HEK293T (cell line): Measurements from ENCODE around the gene ELAC1.

Experiments used
- CTCF ChIA-PET: fragments of 350-600 bp; formaldehyde crosslinking; extraction: SDS; loops from one replicate; lab custom pipeline; 2021; ENCODE audit warnings: antibody characterized with exemption, inconsistent platforms; lab: Yijun Ruan, JAX
- POLR2A ChIA-PET: fragments of 350-600 bp; formaldehyde crosslinking; extraction: SDS; loops from one replicate; lab custom pipeline; 2020; ENCODE audit warnings: antibody characterized with exemption, inconsistent platforms; lab: Yijun Ruan, JAX
- DNase-seq: peaks from one replicate; pipeline ENCODE4 v3.0.0; 2012; ENCODE audit warnings: mixed read lengths; ENCODE audit errors: extremely low spot score
- ARNT ChIP-seq: fragments of 450-650 bp; IDR thresholded peaks from 2 replicates; pipeline ENCODE4 v1.6.1; 2017; ENCODE audit warnings: mild to moderate bottlenecking
- BHLHE40 ChIP-seq: fragments of 450-650 bp; IDR thresholded peaks from 2 replicates; pipeline ENCODE4 v1.6.1; 2016; ENCODE audit warnings: mild to moderate bottlenecking, moderate library complexity, borderline replicate concordance
- CTBP1 ChIP-seq: fragments of 450-650 bp; IDR thresholded peaks from 2 replicates; pipeline ENCODE4 v1.6.1; 2016; ENCODE audit warnings: borderline replicate concordance
- ELF4 ChIP-seq: fragments of 450-650 bp; IDR thresholded peaks from 2 replicates; pipeline ENCODE4 v1.6.1; 2017; ENCODE audit warnings: antibody characterized with exemption
- FOXA1 ChIP-seq: fragments of 450-650 bp; IDR thresholded peaks from 2 replicates; pipeline ENCODE4 v1.6.1; 2016; ENCODE audit warnings: mild to moderate bottlenecking
- FOXK2 ChIP-seq: fragments of 450-650 bp; IDR thresholded peaks from 2 replicates; pipeline ENCODE4 v1.6.1; 2016; ENCODE audit warnings: mild to moderate bottlenecking
- FOXM1 ChIP-seq: fragments of 450-650 bp; IDR thresholded peaks from 2 replicates; pipeline ENCODE4 v1.6.1; 2017; ENCODE audit warnings: mild to moderate bottlenecking, borderline replicate concordance
- HDGF ChIP-seq: fragments of 450-650 bp; IDR thresholded peaks from 2 replicates; pipeline ENCODE4 v1.6.1; 2017; ENCODE audit warnings: antibody characterized with exemption, borderline replicate concordance
- L3MBTL2 ChIP-seq: fragments of 450-650 bp; conservative IDR thresholded peaks from 2 replicates; pipeline ENCODE4 v1.6.1; 2016; ENCODE audit warnings: mild to moderate bottlenecking
- LEF1 ChIP-seq: fragments of 450-650 bp; IDR thresholded peaks from 2 replicates; pipeline ENCODE4 v1.6.1; 2017; ENCODE audit warnings: mild to moderate bottlenecking, borderline replicate concordance
- NFRKB ChIP-seq: fragments of 450-650 bp; IDR thresholded peaks from 2 replicates; pipeline ENCODE4 v1.6.1; 2016; ENCODE audit warnings: mild to moderate bottlenecking, moderate library complexity
- SP1 ChIP-seq: fragments of 450-650 bp; IDR thresholded peaks from 2 replicates; pipeline ENCODE4 v1.6.1; 2017
- SUZ12 ChIP-seq: fragments of 450-650 bp; IDR thresholded peaks from 2 replicates; pipeline ENCODE4 v1.6.1; 2016; ENCODE audit warnings: mild to moderate bottlenecking
- TARDBP ChIP-seq: fragments of 450-650 bp; IDR thresholded peaks from 2 replicates; pipeline ENCODE4 v1.6.1; 2016
- ZNF384 ChIP-seq: fragments of 450-650 bp; IDR thresholded peaks from 2 replicates; pipeline ENCODE4 v1.6.1; 2016
- TF ChIP-seq, protein P1 (sequence below): fragments of 450-650 bp; IDR thresholded peaks from 2 replicates; pipeline ENCODE4 v1.6.1; 2016

ELAC1 gene

DNA sequence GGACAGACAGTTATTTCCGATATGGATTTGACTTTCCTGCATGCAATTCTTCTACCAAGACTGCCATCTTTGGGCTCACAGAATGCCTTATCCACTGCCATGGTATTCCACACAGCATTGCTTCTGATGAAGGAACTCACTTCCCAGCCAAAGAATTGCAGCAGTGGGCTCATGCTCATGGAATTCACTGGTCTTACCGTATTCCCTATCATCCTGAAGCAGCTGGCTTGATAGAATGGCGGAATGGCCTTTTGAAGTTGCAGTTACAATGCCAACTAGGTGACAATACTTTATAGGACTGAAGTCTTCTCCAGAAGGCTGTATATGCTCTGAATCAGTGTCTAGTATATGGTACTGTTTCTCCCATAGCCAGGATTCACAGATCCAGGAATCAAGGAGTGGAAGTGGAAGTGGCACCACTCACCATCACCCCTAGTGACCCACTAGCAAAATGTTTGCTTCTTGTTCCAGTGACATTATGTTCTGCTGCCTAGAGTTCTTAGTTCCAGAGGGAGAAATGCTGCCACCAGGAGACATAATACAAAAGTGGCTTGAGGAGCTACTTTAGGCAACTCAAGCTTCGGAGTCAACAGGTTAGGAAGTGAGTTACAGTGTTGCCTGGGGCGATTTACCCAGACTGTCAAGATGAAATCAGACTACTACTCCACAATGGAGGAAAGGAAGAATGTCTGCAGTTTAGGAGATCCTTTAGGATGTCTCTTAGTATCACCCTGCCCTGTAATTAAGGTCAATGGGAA lies 38.4 kb downstream of the ELAC1 start:
- ChIA-PET POLR2A (interaction anchor here (1.2 kb wide), 1 partner anchor 24 kb away, joined by 5 read pairs; the partner anchor contains the start of gene SMAD4), CTCF (interaction anchor here (0.7 to 1.0 kb wide), 2 partner anchors 19 to 22 kb away, joined by 3 read pairs; no protein-coding TSS in a partner anchor)
- TF ChIP-seq ARNT (no peak), ZNF384 (no peak), TARDBP (no peak), FOXK2 (no peak), FOXM1 (no peak), LEF1 (no peak), ELF4 (no peak), FOXA1 (no peak), CTBP1 (no peak), HDGF (no peak), SUZ12 (no peak), L3MBTL2 (no peak), NFRKB (no peak), BHLHE40 (no peak), SP1 (no peak)
- TF ChIP-seq, protein P1, sequence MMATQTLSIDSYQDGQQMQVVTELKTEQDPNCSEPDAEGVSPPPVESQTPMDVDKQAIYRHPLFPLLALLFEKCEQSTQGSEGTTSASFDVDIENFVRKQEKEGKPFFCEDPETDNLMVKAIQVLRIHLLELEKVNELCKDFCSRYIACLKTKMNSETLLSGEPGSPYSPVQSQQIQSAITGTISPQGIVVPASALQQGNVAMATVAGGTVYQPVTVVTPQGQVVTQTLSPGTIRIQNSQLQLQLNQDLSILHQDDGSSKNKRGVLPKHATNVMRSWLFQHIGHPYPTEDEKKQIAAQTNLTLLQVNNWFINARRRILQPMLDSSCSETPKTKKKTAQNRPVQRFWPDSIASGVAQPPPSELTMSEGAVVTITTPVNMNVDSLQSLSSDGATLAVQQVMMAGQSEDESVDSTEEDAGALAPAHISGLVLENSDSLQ = no peak
- DNase-seq = no peak

DNA sequence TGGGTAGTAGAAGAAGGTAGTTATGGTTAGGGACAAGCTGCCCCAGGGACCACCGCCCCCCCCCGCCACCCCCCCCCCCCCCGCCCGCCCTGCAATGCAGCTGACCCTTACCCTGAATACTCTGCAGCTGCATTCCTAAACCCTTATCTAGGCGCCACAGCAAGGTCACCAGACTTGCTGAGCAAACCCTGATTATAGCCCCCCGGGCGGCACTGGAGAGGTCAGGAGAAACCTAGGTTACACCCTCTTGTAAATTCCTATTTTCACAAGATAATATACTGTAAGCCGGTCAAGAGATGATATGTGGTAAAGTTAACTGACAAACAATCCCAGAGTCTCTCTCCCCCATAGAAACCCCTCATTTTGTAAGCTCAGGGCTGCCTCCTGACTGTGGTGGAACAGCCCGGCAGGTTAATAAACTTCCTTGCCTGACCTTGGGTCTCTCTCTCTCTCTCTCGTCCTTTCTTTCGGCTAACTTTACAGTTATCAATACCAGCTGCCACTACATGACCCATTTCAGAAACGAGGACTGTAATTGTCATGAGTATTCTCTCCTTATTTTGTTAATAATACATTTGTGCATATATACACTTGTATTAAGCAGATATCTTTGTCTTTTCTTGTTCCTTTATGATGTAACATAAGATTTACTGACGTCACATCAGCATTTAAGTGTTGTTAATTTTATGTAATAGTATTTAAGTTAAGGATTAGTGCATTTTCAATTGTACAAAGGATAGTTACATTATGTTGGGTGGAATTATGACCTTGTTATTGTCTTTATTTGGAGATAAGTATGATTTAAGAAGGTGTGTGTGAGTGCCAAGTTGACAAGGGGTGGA lies 39.3 kb downstream of the ELAC1 start:
- CTCF ChIA-PET = interaction anchor here (0.7 to 1.0 kb wide), 2 partner anchors 18 to 21 kb away, joined by 3 read pairs; no protein-coding TSS in a partner anchor
- no peak for DNase-seq
- POLR2A ChIA-PET = interaction anchor here (1.2 kb wide), 1 partner anchor 23 kb away, joined by 5 read pairs; the partner anchor contains the start of gene SMAD4
- no peak for TF ChIP-seq TARDBP
- TF ChIP-seq ARNT = no peak
- no peak for TF ChIP-seq FOXA1
- no peak for TF ChIP-seq SUZ12
- no peak for TF ChIP-seq LEF1
- no peak for TF ChIP-seq HDGF

DNA sequence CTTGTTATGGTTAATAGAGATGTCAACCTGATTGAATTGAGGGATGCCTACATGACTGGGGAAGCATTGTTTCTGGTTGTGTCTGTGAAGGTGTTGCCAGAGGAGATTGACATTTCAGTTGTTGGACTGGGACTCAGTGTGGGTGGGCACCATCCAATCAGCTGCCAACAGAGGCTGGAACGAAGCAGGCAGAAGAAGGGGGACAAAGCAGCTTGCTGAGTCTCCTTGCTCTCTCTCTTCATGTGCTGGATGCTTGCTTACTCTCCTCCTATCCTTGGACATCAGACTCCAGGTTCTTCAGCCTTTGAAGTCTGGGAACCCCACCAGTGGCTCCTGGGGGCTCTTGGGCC lies 39.9 kb downstream of the ELAC1 start:
- TF ChIP-seq, protein P1 = peak; percentile 49
- TF ChIP-seq HDGF = no peak
- ChIA-PET POLR2A (interaction anchor here (1.2 kb wide), 1 partner anchor 22 kb away, joined by 5 read pairs; the partner anchor contains the start of gene SMAD4), CTCF (no interaction called here)
- DNase-seq = no peak

DNA sequence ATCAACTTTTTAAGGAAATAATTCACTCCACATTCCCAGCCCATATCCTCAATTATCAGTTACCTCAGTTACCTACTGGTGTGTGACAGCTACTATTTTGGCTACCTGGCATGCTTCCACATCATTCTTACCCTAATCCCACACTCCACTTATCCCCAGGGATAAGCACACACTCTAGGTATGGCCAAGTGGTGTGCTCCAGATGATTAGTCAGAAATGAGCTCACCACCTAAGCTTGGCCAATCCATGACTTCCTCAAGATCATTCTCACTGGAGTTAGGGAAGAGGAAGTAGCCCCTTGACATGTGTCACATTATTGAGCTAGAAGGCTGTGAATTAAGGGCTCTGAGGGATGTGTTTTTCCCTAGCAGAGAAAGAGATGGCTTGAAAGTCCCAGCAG lies 41.2 kb downstream of the ELAC1 start:
- CTCF ChIA-PET = interaction anchor here (0.7 kb wide), 1 partner anchor 187 kb away, joined by 4 read pairs; no protein-coding TSS in a partner anchor
- no peak for DNase-seq
- POLR2A ChIA-PET = interaction anchor here (1.0 to 1.7 kb wide), 2 partner anchors 21 to 130 kb away, joined by 4 read pairs; partner anchors contain the start of genes ME2 and SMAD4

DNA sequence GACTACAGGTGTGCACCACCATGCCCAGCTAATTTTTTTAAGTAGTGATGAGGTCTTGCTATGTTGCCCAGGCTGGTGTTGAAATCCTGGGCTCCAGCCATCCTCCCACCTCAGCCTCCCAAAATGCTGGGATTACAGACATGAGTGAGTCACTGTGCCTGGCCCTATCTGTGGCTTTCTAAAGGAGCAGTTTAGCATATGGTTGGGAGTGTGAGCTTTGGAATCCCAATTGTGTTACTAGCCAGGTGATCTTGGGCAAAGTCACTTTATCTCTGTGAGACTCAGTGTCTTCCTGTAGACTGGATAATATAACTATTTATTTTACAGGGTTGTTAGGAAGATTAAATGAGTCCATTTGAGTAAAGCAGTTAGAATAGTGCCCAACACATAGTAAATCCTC lies 42.4 kb downstream of the ELAC1 start:
- POLR2A ChIA-PET = interaction anchor here (1.7 kb wide), 1 partner anchor 131 kb away, joined by 4 read pairs; the partner anchor contains the start of gene ME2
- CTCF ChIA-PET = no interaction called here
- no peak for DNase-seq
- TF ChIP-seq HDGF (no peak), ARNT (no peak), FOXM1 (no peak), BHLHE40 (no peak), LEF1 (no peak), FOXA1 (no peak), NFRKB (no peak), TARDBP (no peak), ELF4 (no peak), SUZ12 (no peak), L3MBTL2 (no peak), ZNF384 (no peak), FOXK2 (no peak), SP1 (no peak), CTBP1 (no peak)
- TF ChIP-seq, protein P1 = no peak

More for the DNA sequence above, 41.2 kb downstream of the ELAC1 start:
- TF ChIP-seq BHLHE40 (no peak), NFRKB (no peak), ELF4 (no peak), SP1 (no peak), HDGF (no peak), L3MBTL2 (no peak), ZNF384 (no peak), LEF1 (no peak), FOXA1 (no peak), FOXM1 (no peak), ARNT (no peak), CTBP1 (no peak), TARDBP (no peak)
